ENCODE results near the gene PPIP5K1.

The PPIP5K1 gene

GRCh38 chr15:43544266-43544665 lies 45.7 kb downstream of the PPIP5K1 start:
- DNase-seq: no peak

- DNase-seq: no peak
Measured at GRCh38 chr15:43541785-43542184, 48.2 kb downstream of the PPIP5K1 start.

GRCh38 chr15:43538091-43538490 lies 51.9 kb downstream of the PPIP5K1 start:
- no peak for DNase-seq

- DNase-seq: no peak
Measured at GRCh38 chr15:43534897-43535296, 55.1 kb downstream of the PPIP5K1 start.

- DNase-seq: peak; percentile 69
Measured at GRCh38 chr15:43532826-43533225, 57.2 kb downstream of the PPIP5K1 start.

GRCh38 chr15:43531018-43531670 lies 58.9 kb downstream of the PPIP5K1 start:
- no peak for DNase-seq

GRCh38 chr15:43529587-43530345 lies 60.2 kb downstream of the PPIP5K1 start:
- no peak for DNase-seq

GRCh38 chr15:43529141-43529540 lies 60.9 kb downstream of the PPIP5K1 start:
- no peak for DNase-seq

GRCh38 chr15:43528542-43529007 lies 61.4 kb downstream of the PPIP5K1 start:
- DNase-seq: no peak

GRCh38 chr15:43527802-43528541 lies 62.0 kb downstream of the PPIP5K1 start:
- no peak for DNase-seq

- no peak for DNase-seq
Measured at GRCh38 chr15:43527016-43527801, 62.8 kb downstream of the PPIP5K1 start.

GRCh38 chr15:43526261-43526930 lies 63.6 kb downstream of the PPIP5K1 start:
- DNase-seq: no peak

GRCh38 chr15:43525131-43525530 lies 64.9 kb downstream of the PPIP5K1 start:
- DNase-seq: no peak

- no peak for DNase-seq
Measured at GRCh38 chr15:43524254-43524845, 65.7 kb downstream of the PPIP5K1 start.

- DNase-seq: no peak
Measured at GRCh38 chr15:43523646-43524045, 66.4 kb downstream of the PPIP5K1 start.

- DNase-seq: no peak
Measured at GRCh38 chr15:43522247-43522646, 67.8 kb downstream of the PPIP5K1 start.

- DNase-seq: no peak
Measured at GRCh38 chr15:43521419-43521818, 68.6 kb downstream of the PPIP5K1 start.

GRCh38 chr15:43520138-43520537 lies 69.9 kb downstream of the PPIP5K1 start:
- no peak for DNase-seq

- DNase-seq: no peak
Measured at GRCh38 chr15:43519196-43519595, 70.8 kb downstream of the PPIP5K1 start.

- DNase-seq: no peak
Measured at GRCh38 chr15:43518197-43518761, 71.7 kb downstream of the PPIP5K1 start.
